HEK293T (cell line): ENCODE data around the gene SYT2.
"Not testable (repeated sequence)": the region's sequence is repeated elsewhere in the genome, so short reads cannot be mapped to it uniquely, and the experiment has no call there.

Experiments used
- ELF4 ChIP-seq: fragments of 450-650 bp; IDR thresholded peaks from 2 replicates; pipeline ENCODE4 v1.6.1; 2017; ENCODE audit warnings: antibody characterized with exemption
- FOXK2 ChIP-seq: fragments of 450-650 bp; IDR thresholded peaks from 2 replicates; pipeline ENCODE4 v1.6.1; 2016; ENCODE audit warnings: mild to moderate bottlenecking
- SP1 ChIP-seq: fragments of 450-650 bp; IDR thresholded peaks from 2 replicates; pipeline ENCODE4 v1.6.1; 2017
- ZNF384 ChIP-seq: fragments of 450-650 bp; IDR thresholded peaks from 2 replicates; pipeline ENCODE4 v1.6.1; 2016

DNA sequence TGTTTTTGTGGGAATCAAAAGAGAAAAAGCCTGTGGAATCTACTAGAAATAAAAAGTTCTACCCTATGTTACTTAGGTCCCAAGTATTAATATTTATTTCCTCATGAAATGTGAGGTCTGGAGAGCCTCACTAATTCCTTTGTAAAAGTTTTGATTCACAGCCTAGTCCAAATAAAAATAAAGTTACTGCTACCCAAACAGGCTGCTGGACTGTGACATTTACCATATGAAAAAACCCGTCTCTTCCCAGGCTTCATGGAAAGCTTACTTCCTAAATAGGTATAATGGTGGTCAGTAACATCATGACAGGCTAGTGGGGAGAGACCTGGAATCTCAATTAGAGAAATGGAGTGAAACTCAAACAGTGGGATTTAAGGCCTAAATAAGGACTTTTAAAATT, 160.2 kb downstream of the SYT2 start:
- not testable (repeated sequence) for TF ChIP-seq FOXK2, ZNF384, ELF4, SP1
